DMS153 treated with DMSO at 0.1 percent for 48 hours (cell line): ENCODE measurements around the gene CD44.

Source experiments
- DNase-seq: peaks from one replicate; lab custom pipeline; 2025; ENCODE audit not compliant: unreplicated experiment; lab: John Stamatoyannopoulos, UW

CD44 gene

GRCh38 chr11:35250621-35251020 lies 111.7 kb downstream of the CD44 start:
- no peak for DNase-seq

DNA sequence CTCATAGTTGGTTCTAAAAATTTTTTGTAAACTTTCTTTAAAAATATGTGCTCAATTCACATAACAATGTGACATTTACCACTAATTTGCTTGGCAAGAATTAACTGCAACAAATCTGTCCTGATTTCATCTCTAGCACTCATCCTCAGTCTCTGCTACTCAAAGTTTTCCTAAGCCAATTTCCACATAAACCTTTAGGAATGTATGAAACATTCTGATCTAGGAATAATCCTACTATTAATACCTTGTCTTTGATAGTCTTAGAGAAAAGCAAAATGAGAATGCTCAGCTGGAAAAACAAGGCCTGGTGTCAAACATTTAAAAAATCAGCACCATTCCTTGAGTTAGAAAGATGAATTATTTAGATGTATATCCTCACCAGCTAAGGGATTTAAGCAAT lies 114.3 kb downstream of the CD44 start:
- no peak for DNase-seq

GRCh38 chr11:35255514-35255913 lies 116.5 kb downstream of the CD44 start:
- no peak for DNase-seq

GRCh38 chr11:35256296-35256695 lies 117.3 kb downstream of the CD44 start:
- no peak for DNase-seq

GRCh38 chr11:35257281-35257680 lies 118.3 kb downstream of the CD44 start:
- DNase-seq, result no peak

DNA sequence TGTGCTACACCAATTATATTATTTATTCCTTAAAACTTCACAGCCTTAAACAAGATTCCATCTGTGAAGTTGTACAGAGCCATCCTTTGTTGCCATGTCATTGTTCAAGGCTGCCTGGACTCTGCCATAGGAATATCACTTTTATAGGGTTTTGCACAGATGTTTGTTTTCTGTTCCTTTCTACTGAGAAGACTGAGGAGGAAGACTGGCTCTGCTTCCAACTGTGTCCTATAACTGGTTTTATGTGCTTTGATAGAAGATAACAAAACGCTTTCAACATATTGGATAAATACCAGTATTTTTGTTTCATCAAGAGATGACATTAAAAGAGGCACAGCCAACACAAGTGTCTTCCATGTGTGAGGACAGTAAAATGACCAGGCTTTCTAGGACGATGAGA lies 120.6 kb downstream of the CD44 start:
- no peak for DNase-seq

DNA sequence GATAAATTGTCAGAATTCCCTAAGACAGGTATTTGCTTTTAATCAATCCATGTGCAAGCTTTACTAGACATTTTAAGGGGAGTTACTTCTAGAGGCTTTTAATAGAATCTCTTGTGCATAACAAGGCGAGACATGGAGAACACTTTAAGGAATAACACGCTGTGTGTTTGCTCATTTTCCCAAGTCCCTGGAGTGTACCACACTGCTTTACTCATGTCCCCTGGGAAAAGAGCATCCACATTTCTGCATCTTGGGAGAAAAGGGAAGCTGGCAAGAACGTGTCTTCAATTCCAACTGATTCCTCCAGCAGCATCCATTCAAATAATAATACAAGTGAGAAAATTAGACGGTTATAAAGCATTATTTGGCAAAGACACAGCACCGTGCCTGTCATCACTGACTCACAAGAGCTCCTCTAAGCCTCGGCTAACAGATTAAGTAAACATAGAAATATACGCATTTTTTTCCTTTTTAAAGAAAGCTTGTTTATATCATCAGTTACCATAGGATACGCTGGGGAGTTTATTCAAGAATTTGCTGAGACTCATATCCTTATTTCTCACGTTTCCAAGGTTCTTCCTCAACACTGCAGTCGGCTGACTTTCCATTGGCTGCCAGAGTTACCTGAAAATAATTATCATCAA lies 121.5 kb downstream of the CD44 start:
- DNase-seq, result no peak

DNA sequence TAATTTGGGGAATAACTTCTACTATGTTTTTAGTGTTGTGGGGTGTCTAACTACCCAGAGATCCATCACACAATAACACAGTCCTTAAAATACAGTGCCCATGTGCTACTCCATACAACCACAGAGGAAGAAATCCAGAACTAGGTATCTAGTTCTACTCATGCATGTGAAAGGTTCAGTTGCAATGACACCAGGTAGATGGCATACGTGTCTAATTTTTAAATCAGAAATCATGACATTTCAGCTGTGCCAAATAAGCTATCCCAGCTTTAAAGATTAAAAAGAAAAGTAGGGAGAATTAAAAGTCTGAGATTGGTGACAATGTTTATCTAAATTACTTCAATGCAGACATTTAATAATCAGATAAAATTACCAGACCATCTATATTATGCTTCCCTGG lies 122.2 kb downstream of the CD44 start:
- no peak for DNase-seq

DNA sequence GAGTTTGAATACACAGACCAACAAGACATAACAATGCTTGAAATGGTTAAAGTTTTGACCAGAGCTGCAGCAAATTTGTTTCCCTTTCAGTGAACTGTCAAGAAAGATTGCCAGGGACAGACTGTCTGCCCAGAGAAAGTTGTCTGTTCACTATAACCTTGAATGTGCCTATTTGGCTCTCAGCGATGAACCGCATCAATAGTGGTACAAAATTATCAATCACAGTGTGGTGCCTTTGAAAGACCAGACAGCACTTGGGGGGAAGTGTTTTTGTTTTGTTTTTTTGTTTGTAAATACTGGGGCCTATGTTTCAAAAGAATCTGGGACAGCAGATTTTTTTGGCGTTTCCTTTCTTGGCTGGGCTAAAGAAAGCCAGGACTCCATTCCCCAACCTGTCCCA lies 123.1 kb downstream of the CD44 start:
- no peak for DNase-seq

DNA sequence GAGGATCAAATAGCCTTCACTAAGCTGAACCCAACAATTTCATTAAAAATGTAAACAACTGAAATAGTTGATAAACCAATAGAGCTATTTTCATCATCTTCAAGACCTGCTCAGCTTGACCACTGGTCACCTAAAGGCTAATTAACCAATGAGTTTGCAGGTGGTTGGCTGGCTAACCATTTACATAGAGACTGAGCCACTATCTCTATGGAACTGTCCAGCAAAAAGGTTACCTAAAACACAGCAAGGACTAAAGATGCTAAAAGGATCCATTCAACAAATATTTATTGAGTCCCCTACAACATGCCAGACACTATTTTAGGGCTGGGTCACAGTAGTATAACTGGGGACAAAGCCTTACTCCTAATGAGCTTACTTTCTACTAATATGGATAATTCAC lies 123.8 kb downstream of the CD44 start:
- no peak for DNase-seq

- DNase-seq, result no peak
Observed at GRCh38 chr11:35265755-35266454, 126.9 kb downstream of the CD44 start.

DNA sequence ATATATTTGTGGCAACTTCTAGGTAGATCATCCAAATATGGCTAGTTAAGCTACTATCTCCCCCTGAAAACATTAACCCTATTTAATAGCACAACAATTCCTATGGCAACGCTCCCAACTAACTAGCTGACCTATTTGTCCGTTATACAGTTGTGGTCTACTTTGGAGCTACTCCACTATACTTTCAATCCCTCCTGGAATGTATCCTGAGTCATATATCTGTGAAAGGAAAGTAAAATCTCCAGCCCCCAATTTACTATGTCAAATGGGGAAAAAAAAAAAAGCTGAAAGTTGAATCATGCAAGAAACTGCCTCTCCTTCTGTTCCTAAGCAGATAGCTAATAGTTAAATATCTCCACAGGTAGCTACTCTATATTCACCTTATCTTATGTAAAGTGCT lies 128.5 kb downstream of the CD44 start:
- no peak for DNase-seq

DNA sequence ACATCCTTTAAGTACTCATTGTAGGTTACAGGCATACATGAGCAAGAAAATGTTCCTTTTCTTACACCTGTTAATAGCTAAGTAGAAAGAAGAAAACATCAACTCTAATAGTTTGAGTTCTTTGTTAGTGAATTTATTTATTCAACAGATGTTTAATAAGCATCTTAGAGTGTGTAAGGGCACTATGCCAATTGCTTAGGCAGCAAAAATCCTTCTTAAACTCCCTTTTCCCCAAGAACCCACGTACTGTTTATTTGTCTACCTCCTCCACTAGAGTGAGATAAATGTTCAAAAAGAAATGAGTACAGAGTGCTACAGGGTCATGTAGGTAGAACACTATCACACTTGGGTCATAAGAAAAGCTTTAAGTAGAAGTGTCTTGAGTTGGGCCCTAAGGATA lies 131.4 kb downstream of the CD44 start:
- no peak for DNase-seq

GRCh38 chr11:35271031-35271430 lies 132.1 kb downstream of the CD44 start:
- no peak for DNase-seq

GRCh38 chr11:35272391-35272902 lies 133.5 kb downstream of the CD44 start:
- no peak for DNase-seq

DNA sequence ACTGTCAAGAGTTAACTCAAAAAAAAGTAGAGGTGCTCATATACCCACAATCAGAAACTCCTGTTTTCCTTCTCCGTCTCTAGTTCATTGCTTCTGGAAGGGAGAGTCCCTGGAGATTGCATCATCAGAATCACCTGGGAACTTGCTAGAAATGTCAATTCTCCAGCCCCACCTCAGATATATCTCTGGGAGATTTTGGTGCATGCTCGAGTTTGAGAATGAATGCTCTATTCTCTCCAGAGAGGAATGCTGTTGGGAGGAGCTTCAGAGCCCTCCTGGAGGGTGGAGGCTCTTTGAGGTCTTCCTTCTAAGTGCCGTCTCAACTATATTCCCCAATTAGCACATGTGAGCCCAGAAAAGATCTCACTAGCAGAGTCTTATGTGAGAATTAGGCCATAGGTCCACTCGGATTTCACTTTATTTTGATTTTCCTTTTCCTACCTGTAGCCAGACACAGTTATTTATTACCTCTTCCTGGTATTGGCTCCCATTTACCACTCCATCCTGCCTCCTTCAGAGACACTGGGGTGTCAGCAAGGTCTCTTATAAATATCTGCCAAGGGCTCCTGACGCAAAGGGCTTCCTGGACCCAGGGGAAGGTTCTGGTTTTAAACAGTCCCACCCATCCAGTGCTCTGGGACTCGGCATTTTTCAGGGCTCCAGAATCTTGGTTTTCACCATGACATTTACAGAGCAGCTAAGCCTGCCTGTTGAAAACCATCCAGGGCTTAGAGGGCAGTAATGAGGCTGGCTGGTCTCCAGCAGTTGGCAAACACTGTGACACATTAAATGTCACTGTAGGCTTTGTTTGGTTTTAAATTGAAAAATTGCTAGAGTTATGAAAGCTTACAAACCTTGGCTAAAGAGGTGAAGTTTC lies 136.2 kb downstream of the CD44 start:
- peak; percentile 48 for DNase-seq

DNA sequence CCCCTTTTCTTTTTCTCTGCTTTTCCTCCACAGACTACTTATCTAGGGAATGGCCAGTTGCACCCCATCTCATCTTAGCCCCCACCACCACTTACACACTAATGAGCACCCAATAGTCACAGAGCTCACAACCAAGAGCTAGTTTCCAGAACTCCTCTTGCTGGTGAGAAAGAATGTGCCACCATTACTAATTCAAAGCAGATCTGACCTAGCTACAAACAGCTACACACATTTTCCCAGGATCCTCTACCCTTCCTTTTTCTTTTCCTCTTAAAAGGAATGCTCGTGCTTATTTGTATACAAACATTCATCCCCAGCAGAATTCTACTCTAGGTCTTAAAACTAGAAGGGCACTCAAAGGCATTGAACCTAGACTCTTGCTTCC lies 136.8 kb downstream of the CD44 start:
- no peak for DNase-seq

DNA sequence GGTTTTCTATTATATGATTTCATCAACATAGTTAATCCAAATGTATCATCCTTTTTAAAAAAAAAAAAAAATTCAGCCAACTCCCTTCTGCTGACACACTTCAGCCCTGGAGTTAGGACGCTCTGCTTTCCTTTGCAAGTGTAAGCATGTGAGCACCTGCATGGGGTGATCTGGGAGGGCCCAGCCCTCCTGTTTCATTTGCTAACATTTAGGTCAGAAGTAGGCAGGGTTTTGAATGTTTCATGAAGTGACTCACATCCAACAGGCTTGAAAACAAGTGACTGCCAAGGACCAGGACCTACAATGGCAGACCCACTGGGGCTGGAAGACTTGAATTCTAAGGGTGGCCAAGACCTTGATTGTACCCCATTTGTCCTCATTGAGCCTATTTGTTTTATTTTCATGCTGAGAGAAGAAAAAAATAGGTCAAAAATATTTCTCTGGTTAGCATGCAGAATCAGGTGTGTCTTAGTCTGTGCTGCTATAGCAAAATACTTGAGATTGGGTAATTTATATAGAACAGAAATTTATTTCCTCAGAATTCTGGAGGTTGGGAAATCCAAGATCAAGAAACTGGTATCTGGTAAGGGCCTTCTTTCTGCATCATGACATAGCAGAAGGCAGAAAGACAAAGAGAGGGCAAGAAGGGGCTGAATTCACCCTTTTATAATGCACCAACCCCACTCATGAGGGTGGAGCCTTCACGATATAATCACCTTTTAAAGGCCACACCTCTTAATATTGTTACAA lies 137.6 kb downstream of the CD44 start:
- no peak for DNase-seq

DNA sequence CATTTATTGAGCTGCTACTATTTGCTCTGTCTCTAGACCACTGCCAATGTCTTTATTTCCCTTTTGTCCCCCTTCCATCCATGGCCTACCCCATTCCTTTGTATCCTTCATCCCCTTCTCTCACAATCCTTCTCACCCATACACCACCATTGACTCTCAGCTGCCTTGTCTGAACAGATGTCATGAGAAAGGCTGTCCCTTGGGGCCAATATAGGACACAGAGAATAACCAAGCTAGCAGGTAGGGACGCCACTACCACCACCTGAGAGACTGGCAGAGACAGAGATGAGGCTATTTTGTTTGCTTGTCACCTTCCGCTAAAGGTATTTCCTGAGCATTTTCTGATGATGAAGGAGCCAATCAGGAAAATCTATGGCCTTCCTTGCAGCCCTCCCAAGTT lies 138.9 kb downstream of the CD44 start:
- DNase-seq, result peak; percentile 28

- DNase-seq, result no peak
Observed at GRCh38 chr11:35280727-35281126, 141.8 kb downstream of the CD44 start.

GRCh38 chr11:35281169-35281688 lies 142.3 kb downstream of the CD44 start:
- no peak for DNase-seq
